Measurements from ENCODE around the gene PTGDS.

DNA sequence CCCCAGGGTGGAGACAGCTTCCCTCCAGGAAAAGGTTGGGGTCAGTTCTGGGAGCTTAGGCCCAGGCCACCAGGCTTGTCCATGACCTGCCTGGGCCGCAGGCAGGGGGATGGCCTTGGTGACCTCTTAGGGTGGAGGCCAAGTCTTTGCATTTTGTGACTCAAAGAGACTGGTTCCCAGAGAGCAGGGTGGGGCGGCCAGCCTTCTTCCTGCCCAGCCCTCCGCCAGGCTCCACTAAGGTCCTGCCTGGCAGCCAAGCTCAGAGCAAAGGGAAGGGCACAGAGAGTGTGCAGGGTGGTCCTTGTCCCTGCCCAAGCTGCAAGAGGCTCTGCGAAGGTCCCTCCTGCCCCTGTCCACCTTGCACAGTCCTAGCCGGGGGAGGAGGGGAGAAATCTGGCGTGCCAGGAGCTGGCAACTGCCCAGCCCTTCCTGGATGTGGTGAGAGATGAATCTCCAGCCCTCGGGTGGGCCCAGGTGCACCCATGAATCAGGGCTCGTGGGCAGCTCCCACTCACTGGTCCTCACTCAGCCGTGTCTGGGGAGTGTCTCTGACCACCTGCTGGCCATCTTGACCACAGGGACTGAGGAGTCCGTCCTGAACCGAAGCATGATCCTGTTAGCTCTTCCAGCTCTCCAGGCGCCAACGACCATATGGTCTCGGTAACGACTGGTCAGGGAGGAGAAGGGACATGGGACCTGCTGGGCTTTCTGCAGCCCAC, 2.3 kb upstream of the PTGDS start:
- TF ChIP-seq GATA3 (IDR thresholded peaks at IDR 0.05; ENCODE audit: low read depth, low read length) (no peak), GATA2 (IDR thresholded peaks at IDR 0.05; ENCODE audit: low read depth, low read length) (no peak)
